HG03045 (cell line): ENCODE data around the gene CAMK2D.

Experiments
- ATAC-seq: cut with Tn5 transposase; IDR thresholded peaks from one replicate; pipeline ENCODE4 v1.9.1; 2021; ENCODE audit warnings: mild to moderate bottlenecking, moderate library complexity; ENCODE audit not compliant: unreplicated experiment

CAMK2D gene

GRCh38 chr4:113407409-113407808, 354.1 kb downstream of the CAMK2D start:
- no peak for ATAC-seq

GRCh38 chr4:113406723-113407016, 354.9 kb downstream of the CAMK2D start:
- no peak for ATAC-seq

- no peak for ATAC-seq
Measured at GRCh38 chr4:113405874-113406722, 355.4 kb downstream of the CAMK2D start.

- no peak for ATAC-seq
Measured at GRCh38 chr4:113404841-113405240, 356.7 kb downstream of the CAMK2D start.

GRCh38 chr4:113404167-113404571, 357.4 kb downstream of the CAMK2D start:
- ATAC-seq = no peak
